Spleen (tissue), 7 donors: ENCODE measurements around the gene KCTD20.

ENCODE experiments used
- CTCF ChIP-seq, 11 experiments: fragments of 200-600 bp in 7 of 11; fragments of 450-650 bp in 4 of 11; sonication (generic) in 4 of 11; IDR thresholded peaks in 8 of 11; conservative IDR thresholded peaks in 3 of 11; 1 replicate in 7 of 11; 2 replicates in 4 of 11; pipeline versions ENCODE4 v1.4.0 to v1.8.0; 2016 to 2021; ENCODE audit warnings: antibody characterized with exemption in 11 of 11, inconsistent platforms in 4 of 11, mild to moderate bottlenecking in 1 of 11
- POLR2A ChIP-seq, 3 donors: fragments of 450-650 bp; IDR thresholded peaks; one replicate each; pipeline ENCODE4 v1.5.1; 2017; ENCODE audit warnings: antibody characterized with exemption in 3 of 3, mild to moderate bottlenecking in 1 of 3
- donor health status: DM: no; HTN: no; CAD: no; lungs with moderate emphysema.
- donor health status: DM: no; HTN: no; CAD: no.
- donor health status: DM: no; HTN: no; CAD: no.

- TF ChIP-seq CTCF (IDR thresholded peaks at IDR 0.05 in 8 of 11, conservative IDR thresholded peaks at IDR 0.05 in 3 of 11) (no peak), POLR2A (IDR thresholded peaks at IDR 0.05) (no peak)
Observed at GRCh38 chr6:36422714-36423100, 20.1 kb upstream of the KCTD20 start.
